Cardiac fibroblast (primary cell): ENCODE measurements around the gene KIF2A.

Experiments
- DNase-seq, 2 donors: peaks; one replicate each; pipeline versions ENCODE4 v3.0.0 to v3.0.0-alpha.2; 2010; ENCODE audit warnings: low read depth in 2 of 2
- H3K4me3 ChIP-seq, 2 donors: replicated peaks in 1 of 2; 1 replicate in 1 of 2; 2 replicates in 1 of 2; pipeline ENCODE4 v1.5.1; 2011; ENCODE audit warnings: low read depth in 2 of 2, low read length in 2 of 2, mild to moderate bottlenecking in 2 of 2, moderate library complexity in 1 of 2
- TF ChIP-seq, protein P1 (sequence below): IDR thresholded peaks from one replicate; pipeline ENCODE4 v1.5.1; 2011; ENCODE audit warnings: low read depth, mild to moderate bottlenecking, low read length, inconsistent platforms

KIF2A gene

DNA sequence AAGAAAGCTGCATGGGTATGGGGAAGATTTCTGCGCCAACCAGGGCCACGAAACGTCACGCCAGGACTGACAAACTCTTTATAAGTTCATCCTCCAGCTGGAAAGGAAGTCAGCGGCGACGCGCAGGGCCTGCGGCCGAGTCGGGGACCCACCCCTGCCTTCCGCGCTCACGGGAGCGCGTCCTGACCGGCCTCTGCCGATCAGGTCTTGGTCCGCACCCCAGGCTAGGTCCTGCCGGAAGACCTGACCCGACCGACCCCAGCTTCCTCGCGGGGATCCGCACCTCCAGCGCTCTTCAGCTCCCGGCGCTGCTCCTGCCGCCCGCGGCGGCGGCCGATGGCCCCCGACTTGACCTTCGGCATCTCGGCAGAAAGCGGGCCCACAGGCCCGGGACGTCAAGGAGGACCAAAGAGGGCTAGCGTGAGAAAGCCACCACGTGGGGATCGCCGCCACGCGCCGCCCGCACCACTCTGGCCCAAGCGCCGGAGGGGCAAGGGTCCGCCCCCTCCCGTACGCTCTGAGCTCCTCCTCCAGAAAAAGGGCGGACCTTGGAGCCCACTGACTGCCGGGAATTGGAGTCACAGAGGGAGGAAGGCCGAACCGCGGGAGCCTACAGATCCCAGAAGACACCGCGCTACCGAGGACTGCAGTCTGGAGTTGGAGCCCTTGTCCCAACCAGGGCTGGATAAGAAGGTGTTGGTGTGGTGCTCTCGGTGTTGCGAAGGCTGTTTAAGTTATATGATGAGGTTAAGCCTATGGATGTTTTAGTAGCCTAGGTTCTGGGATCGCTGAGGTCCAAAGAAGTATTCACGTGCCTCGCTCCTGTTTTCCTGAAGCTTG lies 97.6 kb downstream of the KIF2A start, which contains the start of gene DIMT1:
Gene DIMT1, minus strand, starts transcription at position 495 of the 840 bp plus-strand sequence. Its CDS starts 133 bp downstream, at position 362.
- TF ChIP-seq, protein P1, sequence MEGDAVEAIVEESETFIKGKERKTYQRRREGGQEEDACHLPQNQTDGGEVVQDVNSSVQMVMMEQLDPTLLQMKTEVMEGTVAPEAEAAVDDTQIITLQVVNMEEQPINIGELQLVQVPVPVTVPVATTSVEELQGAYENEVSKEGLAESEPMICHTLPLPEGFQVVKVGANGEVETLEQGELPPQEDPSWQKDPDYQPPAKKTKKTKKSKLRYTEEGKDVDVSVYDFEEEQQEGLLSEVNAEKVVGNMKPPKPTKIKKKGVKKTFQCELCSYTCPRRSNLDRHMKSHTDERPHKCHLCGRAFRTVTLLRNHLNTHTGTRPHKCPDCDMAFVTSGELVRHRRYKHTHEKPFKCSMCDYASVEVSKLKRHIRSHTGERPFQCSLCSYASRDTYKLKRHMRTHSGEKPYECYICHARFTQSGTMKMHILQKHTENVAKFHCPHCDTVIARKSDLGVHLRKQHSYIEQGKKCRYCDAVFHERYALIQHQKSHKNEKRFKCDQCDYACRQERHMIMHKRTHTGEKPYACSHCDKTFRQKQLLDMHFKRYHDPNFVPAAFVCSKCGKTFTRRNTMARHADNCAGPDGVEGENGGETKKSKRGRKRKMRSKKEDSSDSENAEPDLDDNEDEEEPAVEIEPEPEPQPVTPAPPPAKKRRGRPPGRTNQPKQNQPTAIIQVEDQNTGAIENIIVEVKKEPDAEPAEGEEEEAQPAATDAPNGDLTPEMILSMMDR = no peak
- peak within 1 kb of the TSS; percentile 75 to 82 for H3K4me3 ChIP-seq
- peak; percentile 98 for DNase-seq

DNA sequence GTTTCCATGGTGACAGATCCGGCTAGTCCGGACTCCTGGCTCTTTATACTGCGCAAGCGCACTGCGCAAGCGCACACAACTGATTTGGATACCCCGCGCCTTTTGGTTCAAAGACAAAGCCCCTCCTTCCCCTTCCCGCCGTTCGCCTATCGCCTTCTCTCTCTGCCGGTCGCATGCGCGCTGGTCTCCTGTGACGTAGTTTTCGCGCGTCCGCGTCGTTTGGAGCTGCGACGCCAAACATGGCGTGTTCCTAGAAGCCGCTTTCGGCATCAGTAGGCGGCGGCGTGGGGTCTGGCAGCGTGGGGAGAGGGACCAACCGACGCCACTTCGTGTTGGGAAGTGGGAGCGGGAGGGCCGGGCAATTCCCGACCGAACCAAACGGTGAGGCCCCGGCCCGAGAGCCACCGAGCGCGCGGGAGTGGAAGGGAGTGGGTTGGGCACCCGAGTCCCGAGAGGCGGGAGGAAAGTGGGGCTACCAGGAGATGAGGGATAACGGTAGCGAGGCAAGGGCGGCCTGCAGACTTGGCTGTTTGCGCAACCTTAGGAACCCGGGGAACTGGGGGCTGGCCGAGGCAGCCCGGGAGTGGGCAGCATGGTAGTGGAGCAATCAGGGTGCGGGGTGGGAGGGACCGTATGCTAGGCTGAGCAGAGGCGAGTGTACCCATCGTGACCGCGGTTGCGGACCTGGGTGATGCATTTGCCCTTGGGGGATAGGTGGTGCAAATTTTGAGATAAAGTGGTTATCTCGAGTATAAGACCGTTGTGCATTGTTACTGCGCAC lies 106.7 kb downstream of the KIF2A start, which contains the start of gene IPO11:
Gene IPO11, plus strand, starts transcription at position 215 of the 781 bp plus-strand sequence. CDS start 24,517 bp downstream, outside the sequence.
- DNase-seq = peak; percentile 99
- peak within 1 kb of the TSS; percentile 96 to 99 for H3K4me3 ChIP-seq
- TF ChIP-seq, protein P1 = no peak

DNA sequence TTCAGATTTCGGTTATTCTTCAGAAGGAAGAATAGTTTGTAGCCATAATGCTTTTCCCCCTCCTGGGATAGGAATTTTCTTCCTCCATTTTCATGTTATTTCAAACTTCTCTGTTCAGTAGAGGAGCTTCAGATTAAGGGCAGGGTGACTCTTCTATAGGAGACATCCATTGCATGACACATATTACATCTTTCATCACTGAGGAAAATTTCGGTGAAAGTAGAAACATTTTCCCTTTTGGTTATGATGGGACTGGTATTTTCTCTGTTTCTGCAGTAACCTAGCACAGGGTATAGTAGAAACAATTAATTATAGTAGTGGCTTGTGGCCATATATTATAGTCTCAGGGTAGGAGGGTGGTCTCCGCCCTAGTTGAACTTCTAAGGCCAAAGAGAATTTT lies 107.7 kb downstream of the KIF2A start:
- peak overlapping the region; percentile 96 to 99 for H3K4me3 ChIP-seq
- TF ChIP-seq, protein P1 = no peak

DNA sequence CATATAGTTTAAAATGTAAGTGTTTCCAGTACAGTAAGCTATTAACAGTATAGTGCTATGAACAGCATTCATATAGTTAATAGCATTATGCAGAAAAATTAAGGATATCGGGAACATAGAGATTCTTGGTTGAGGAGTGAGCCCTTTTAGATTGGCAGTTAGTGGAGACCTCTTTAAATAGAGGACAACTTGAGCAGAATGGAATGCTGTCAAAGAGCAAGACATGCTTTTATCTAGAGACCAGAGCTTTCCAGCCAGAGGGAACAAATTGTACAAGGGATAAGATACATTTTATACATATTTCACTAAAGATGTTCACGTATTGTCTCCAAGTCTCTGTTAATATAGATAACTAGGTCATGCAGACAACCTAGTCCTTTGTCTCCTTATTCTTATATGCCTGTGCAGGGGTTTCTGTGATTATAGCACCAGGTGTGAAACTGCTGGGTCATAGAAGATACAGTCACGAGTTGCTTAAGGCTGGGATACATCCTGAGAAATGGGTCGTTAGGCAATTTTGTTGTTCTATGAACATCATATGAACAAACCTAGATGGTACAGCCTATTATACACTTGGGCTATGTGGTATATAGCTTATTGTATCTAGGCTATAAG lies 112.6 kb downstream of the KIF2A start:
- TF ChIP-seq, protein P1 = no peak
- H3K4me3 ChIP-seq = no peak overlapping the region
- DNase-seq = no peak

More for the DNA sequence above, 107.7 kb downstream of the KIF2A start:
- DNase-seq = no peak

DNA sequence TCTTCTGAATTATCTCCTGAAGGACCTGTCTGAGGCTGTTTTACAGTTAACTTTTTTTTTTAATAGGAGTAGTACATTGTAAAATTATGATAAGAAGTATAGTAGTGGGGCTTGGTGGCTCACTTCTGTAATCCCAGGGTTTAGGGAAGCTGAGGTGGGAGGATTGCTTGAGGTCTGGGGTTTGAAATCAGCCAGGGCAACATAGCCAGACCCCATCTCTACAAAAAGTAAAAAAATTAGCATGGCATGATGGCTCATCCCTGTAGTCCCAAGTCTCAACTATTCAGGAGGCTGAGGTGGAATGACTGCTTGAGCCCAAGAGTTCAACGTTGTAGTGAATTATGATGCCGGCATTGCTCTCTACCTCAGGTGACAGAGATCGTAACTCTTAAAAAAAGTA lies 113.6 kb downstream of the KIF2A start:
- no peak overlapping the region for H3K4me3 ChIP-seq
- TF ChIP-seq, protein P1 = no peak
- no peak for DNase-seq

DNA sequence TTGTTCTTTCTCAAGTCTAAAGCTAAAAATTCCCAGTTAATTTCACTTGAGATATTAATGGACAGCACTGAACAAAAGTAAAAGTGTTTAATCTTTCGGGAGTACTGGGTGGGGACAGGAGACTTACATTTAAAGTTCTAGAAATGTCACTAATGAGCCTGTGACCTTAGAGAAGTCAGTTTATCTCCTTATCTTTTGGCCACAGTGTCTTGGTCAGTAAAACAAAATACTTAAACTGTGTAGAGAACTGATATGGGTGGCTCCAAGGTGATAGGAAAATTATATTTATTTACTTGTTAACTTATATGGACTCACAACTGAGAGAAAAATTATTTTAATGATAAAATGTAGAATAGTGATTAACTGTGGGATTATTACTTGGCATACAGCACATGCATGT lies 115.4 kb downstream of the KIF2A start:
- no peak overlapping the region for H3K4me3 ChIP-seq
- no peak for DNase-seq
- TF ChIP-seq, protein P1 = no peak
